Caco-2 (cell line): ENCODE measurements around the gene PAPSS1. TPM values are rescaled to one million over a fixed set of nuclear protein-coding genes. Genes with fewer than 3 reads are reported as not detected.

Experiments
- BruUV-seq: library from RNA; stranded (reverse); fragments of 400-500 nt; replicated peaks from 2 replicates; lab custom pipeline; 2021; lab: Mats Ljungman, UMichigan
- CTCF ChIA-PET: fragments of 300-600 bp; sonication (Branson Sonifier 250); formaldehyde crosslinking; loops from one replicate; lab custom pipeline; 2022; ENCODE audit warnings: antibody characterized with exemption; lab: Charles Lee
- POLR2A ChIA-PET: fragments of 300-600 bp; sonication (Branson Sonifier 250); formaldehyde crosslinking; loops from one replicate; lab custom pipeline; 2022; ENCODE audit warnings: antibody characterized with exemption; lab: Charles Lee
- DNase-seq, 2 experiments: peaks; one replicate each; pipeline versions ENCODE4 v3.0.0 to v3.0.0-alpha.2; 2020 to 2022
- H3K27me3 ChIP-seq: replicated peaks from 2 replicates; pipeline ENCODE4 v1.6.0; 2011; ENCODE audit warnings: low read length; ENCODE audit not compliant: control insufficient read depth, insufficient read depth
- H3K36me3 ChIP-seq: 2 replicates; pipeline ENCODE4 v1.5.1; 2011; ENCODE audit warnings: low read length; ENCODE audit not compliant: control insufficient read depth, insufficient read depth
- H3K4me1 ChIP-seq: fragments of 250-450 bp; sonication (Bioruptor Pico); 2 replicates; pipeline ENCODE4 v1.5.1; 2020; ENCODE audit warnings: mild to moderate bottlenecking
- H3K4me3 ChIP-seq: 2 replicates; pipeline ENCODE4 v1.5.1; 2011; ENCODE audit warnings: low read depth, mild to moderate bottlenecking, control low read depth, low read length
- H3K9me3 ChIP-seq: fragments of 250-450 bp; sonication (Bioruptor Pico); 2 replicates; pipeline ENCODE4 v1.5.1; 2020; ENCODE audit warnings: mild to moderate bottlenecking, moderate library complexity
- H3K27ac Mint-ChIP-seq: one replicate; pipeline ENCODE4 v1.8.0; 2022; ENCODE audit warnings: mixed read lengths; ENCODE audit not compliant: unreplicated experiment
- H3K27me3 Mint-ChIP-seq: one replicate; pipeline ENCODE4 v1.8.0; 2022; ENCODE audit warnings: mixed read lengths; ENCODE audit not compliant: insufficient read depth, unreplicated experiment
- H3K36me3 Mint-ChIP-seq: one replicate; pipeline ENCODE4 v1.8.0; 2022; ENCODE audit warnings: mild to moderate bottlenecking, mixed read lengths; ENCODE audit not compliant: insufficient read depth, unreplicated experiment
- H3K4me1 Mint-ChIP-seq: one replicate; pipeline ENCODE4 v1.8.0; 2022; ENCODE audit warnings: low read depth, mixed read lengths; ENCODE audit not compliant: unreplicated experiment
- H3K4me3 Mint-ChIP-seq: one replicate; pipeline ENCODE4 v1.8.0; 2022; ENCODE audit warnings: mild to moderate bottlenecking, moderate library complexity, mixed read lengths; ENCODE audit not compliant: unreplicated experiment
- H3K9me3 Mint-ChIP-seq: one replicate; pipeline ENCODE4 v1.8.0; 2022; ENCODE audit warnings: mixed read lengths; ENCODE audit not compliant: unreplicated experiment
- CTCF ChIP-seq, 2 experiments: fragments of 200-600 bp in 1 of 2; IDR thresholded peaks; 1 replicate in 1 of 2; 2 replicates in 1 of 2; pipeline versions ENCODE4 v1.5.1 to v1.8.0; 2011 to 2022; ENCODE audit warnings: antibody characterized with exemption in 1 of 2, control low read depth in 1 of 2, inconsistent platforms in 1 of 2, low read depth in 1 of 2, low read length in 1 of 2, mild to moderate bottlenecking in 1 of 2, moderate library complexity in 1 of 2; ENCODE audit not compliant: insufficient read depth in 1 of 2, severe bottlenecking in 1 of 2, unreplicated experiment in 1 of 2
- intact Hi-C: fragments of 100-400 bp; cut with micrococcal nuclease; formaldehyde crosslinking; loops from one replicate; pipeline ENCODE4 v1.10.0; 2022; ENCODE audit not compliant: unreplicated experiment
- total RNA-seq: library from RNA; stranded (reverse); gene quantifications from 2 replicates; pipeline ENCODE4 v1.2.3, GENCODE V29; 2022

The PAPSS1 gene
- total RNA-seq, 1 experiment from 2014 or later, result 66.1 TPM

- peaks cover 24% of the 10 kb centered on the region for H3K36me3 Mint-ChIP-seq
- CTCF ChIA-PET, result no interaction called here
- intact Hi-C loops, result no loop called here
These were observed 104.2 kb downstream of the PAPSS1 start for GRCh38 chr4:107615809-107616208.

GRCh38 chr4:107603430-107603829 is 116.6 kb downstream of the PAPSS1 start:
- no peak overlapping the region for H3K4me3 ChIP-seq
- CTCF ChIA-PET, result no interaction called here
- H3K4me1 ChIP-seq, result peaks cover 10% of the 10 kb centered on the region
- no peaks in the 10 kb centered on the region for H3K9me3 ChIP-seq
- no peak for DNase-seq
- Mint-ChIP-seq H3K36me3 (no peaks in the 10 kb centered on the region), H3K4me1 (peaks cover 10% of the 10 kb centered on the region), H3K9me3 (no peaks in the 10 kb centered on the region), H3K4me3 (no peak overlapping the region), H3K27ac (no peak overlapping the region), H3K27me3 (no peaks in the 10 kb centered on the region)
- intact Hi-C loops, result no loop called here
- POLR2A ChIA-PET, result no interaction called here
- no TSS peak for BruUV-seq
- no peak for TF ChIP-seq CTCF (IDR thresholded peaks at IDR 0.05; ENCODE audit: insufficient read depth in 1 of 2, low read depth in 1 of 2, low read length in 1 of 2, severe bottlenecking in 1 of 2, unreplicated experiment in 1 of 2)
- no peaks in the 10 kb centered on the region for H3K27me3 ChIP-seq
- no peaks in the 10 kb centered on the region for H3K36me3 ChIP-seq

More at GRCh38 chr4:107615809-107616208, 104.2 kb downstream of the PAPSS1 start:
- Histone ChIP-seq H3K9me3 (no peaks in the 10 kb centered on the region), H3K27me3 (no peaks in the 10 kb centered on the region), H3K4me3 (no peak overlapping the region), H3K4me1 (no peaks in the 10 kb centered on the region), H3K36me3 (no peaks in the 10 kb centered on the region; the same call in none of the 2 replicates)
- H3K27me3 Mint-ChIP-seq, result no peaks in the 10 kb centered on the region
- H3K9me3 Mint-ChIP-seq, result peaks cover 8% of the 10 kb centered on the region
- BruUV-seq, result no TSS peak
- DNase-seq, result no peak
- no peak overlapping the region for H3K27ac Mint-ChIP-seq
- peaks cover 10% of the 10 kb centered on the region for H3K4me1 Mint-ChIP-seq
- POLR2A ChIA-PET, result no interaction called here
- H3K4me3 Mint-ChIP-seq, result no peak overlapping the region
- no peak for TF ChIP-seq CTCF (IDR thresholded peaks at IDR 0.05; ENCODE audit: insufficient read depth in 1 of 2, low read depth in 1 of 2, low read length in 1 of 2, severe bottlenecking in 1 of 2, unreplicated experiment in 1 of 2)

GRCh38 chr4:107600983-107601382 is 119.1 kb downstream of the PAPSS1 start:
- POLR2A ChIA-PET, result no interaction called here

More at GRCh38 chr4:107600983-107601382, 119.1 kb downstream of the PAPSS1 start:
- no peak for DNase-seq
- Histone ChIP-seq H3K27me3 (no peaks in the 10 kb centered on the region), H3K4me1 (peaks cover 10% of the 10 kb centered on the region), H3K9me3 (no peaks in the 10 kb centered on the region), H3K4me3 (no peak overlapping the region), H3K36me3 (no peaks in the 10 kb centered on the region)
- Mint-ChIP-seq H3K4me3 (no peak overlapping the region), H3K27me3 (no peaks in the 10 kb centered on the region), H3K9me3 (no peaks in the 10 kb centered on the region), H3K27ac (no peak overlapping the region), H3K36me3 (no peaks in the 10 kb centered on the region), H3K4me1 (peaks cover 10% of the 10 kb centered on the region)
- TF ChIP-seq CTCF (IDR thresholded peaks at IDR 0.05; ENCODE audit: insufficient read depth in 1 of 2, low read depth in 1 of 2, low read length in 1 of 2, severe bottlenecking in 1 of 2, unreplicated experiment in 1 of 2), result no peak
- BruUV-seq, result no TSS peak
- CTCF ChIA-PET, result no interaction called here
- intact Hi-C loops, result no loop called here
